DND-41 (cell line): Measurements from ENCODE around the gene EEA1.

Experiments
- CTCF ChIP-seq: IDR thresholded peaks from 2 replicates; pipeline ENCODE4 v1.5.1; 2012; ENCODE audit warnings: borderline replicate concordance, low read length, moderate library complexity, mild to moderate bottlenecking; ENCODE audit not compliant: poor library complexity, severe bottlenecking; ENCODE audit errors: extremely low read depth
- EZH2 ChIP-seq: IDR thresholded peaks from 3 replicates; pipeline ENCODE4 v1.6.1; 2012; ENCODE audit warnings: borderline replicate concordance, low read depth, mild to moderate bottlenecking, moderate library complexity, low read length, inconsistent platforms; ENCODE audit not compliant: severe bottlenecking

DNA sequence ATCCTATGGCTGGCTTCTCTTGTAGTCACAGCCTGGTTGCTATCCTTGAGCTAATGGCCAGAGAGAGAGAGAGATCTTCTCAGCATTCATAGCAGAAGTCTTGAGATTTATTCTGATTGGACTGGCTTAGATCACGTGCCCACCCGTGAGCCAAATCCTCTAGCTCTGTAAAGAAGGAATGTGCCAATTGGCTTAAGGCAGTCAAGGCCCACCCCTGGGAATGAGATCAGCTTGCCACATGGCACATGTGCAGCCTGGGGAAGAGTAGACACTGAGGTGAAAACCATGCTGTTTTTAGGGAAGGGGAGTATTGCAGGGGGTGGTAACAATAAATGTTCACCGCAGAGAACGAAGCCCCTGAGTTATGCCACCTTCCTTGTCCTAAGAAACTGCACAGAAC, 190.0 kb downstream of the EEA1 start:
- TF ChIP-seq CTCF (no peak), EZH2 (no peak)
